ENCODE measurements around the gene CCDC183.

Gene CCDC183

GRCh38 chr9:136850866-136851775 is 55.0 kb downstream of the CCDC183 start:
- FAIRE-seq, result no peak

- FAIRE-seq, result no peak
Measured at GRCh38 chr9:136851941-136852663, 56.0 kb downstream of the CCDC183 start, which contains the start of gene MAMDC4. TSS of gene MAMDC4 (plus strand) at chr9:136852346. CDS start at chr9:136852417, 71 bp downstream.

- FAIRE-seq, result no peak
Measured at GRCh38 chr9:136852664-136853595, 56.8 kb downstream of the CCDC183 start.

GRCh38 chr9:136853596-136854112 is 57.5 kb downstream of the CCDC183 start:
- FAIRE-seq, result no peak

- FAIRE-seq, result no peak
Measured at GRCh38 chr9:136854113-136854841, 58.1 kb downstream of the CCDC183 start.

- no peak for FAIRE-seq
Measured at GRCh38 chr9:136854842-136855460, 58.8 kb downstream of the CCDC183 start.

GRCh38 chr9:136855461-136856078 is 59.4 kb downstream of the CCDC183 start:
- FAIRE-seq, result no peak

- FAIRE-seq, result no peak
Measured at GRCh38 chr9:136856079-136856476, 59.9 kb downstream of the CCDC183 start.

- no peak for FAIRE-seq
Measured at GRCh38 chr9:136856541-136857141, 60.5 kb downstream of the CCDC183 start.

GRCh38 chr9:136857166-136857565 is 61.0 kb downstream of the CCDC183 start:
- no peak for FAIRE-seq
